Upper lobe of left lung (tissue), 4 donors: ENCODE data around the gene HPCA.

ENCODE experiments used
- POLR2A ChIP-seq, 4 donors: fragments of 450-650 bp; IDR thresholded peaks; one replicate each; pipeline ENCODE4 v1.5.1; 2016 to 2017; ENCODE audit warnings: antibody characterized with exemption in 4 of 4, mild to moderate bottlenecking in 2 of 4
- TF ChIP-seq, protein P1 (sequence below), 6 experiments: fragments of 450-650 bp in 4 of 6; fragments of 200-600 bp in 2 of 6; sonication (generic) in 2 of 6; IDR thresholded peaks; one replicate each; pipeline ENCODE4 v1.5.1; 2016 to 2019; ENCODE audit warnings: antibody characterized with exemption in 6 of 6

DNA sequence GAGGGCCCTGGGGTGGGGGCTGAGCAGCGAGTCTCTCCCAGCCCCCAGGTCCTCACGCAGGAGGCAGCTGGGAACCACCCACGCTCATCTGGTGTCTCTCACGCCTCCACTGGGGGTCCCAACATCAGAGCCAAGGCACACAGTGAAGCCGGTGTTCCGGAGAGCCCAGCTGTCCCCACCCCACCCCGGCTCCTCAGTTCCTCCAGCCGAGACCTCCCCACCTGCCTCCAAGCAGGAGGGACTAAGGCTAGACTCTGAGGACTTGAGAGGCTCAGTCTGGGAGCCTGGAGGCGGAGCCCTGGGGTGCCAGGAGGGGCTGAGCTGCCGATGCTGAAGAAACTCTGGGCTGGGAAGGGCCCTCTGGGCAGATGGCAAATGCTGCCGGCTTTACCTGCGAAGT is 1.6 kb upstream of the HPCA start:
- TF ChIP-seq POLR2A (IDR thresholded peaks at IDR 0.05): no peak
- TF ChIP-seq, protein P1, sequence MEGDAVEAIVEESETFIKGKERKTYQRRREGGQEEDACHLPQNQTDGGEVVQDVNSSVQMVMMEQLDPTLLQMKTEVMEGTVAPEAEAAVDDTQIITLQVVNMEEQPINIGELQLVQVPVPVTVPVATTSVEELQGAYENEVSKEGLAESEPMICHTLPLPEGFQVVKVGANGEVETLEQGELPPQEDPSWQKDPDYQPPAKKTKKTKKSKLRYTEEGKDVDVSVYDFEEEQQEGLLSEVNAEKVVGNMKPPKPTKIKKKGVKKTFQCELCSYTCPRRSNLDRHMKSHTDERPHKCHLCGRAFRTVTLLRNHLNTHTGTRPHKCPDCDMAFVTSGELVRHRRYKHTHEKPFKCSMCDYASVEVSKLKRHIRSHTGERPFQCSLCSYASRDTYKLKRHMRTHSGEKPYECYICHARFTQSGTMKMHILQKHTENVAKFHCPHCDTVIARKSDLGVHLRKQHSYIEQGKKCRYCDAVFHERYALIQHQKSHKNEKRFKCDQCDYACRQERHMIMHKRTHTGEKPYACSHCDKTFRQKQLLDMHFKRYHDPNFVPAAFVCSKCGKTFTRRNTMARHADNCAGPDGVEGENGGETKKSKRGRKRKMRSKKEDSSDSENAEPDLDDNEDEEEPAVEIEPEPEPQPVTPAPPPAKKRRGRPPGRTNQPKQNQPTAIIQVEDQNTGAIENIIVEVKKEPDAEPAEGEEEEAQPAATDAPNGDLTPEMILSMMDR (IDR thresholded peaks at IDR 0.05): no peak
